ENCODE results near the gene MAP2K3.

DNA sequence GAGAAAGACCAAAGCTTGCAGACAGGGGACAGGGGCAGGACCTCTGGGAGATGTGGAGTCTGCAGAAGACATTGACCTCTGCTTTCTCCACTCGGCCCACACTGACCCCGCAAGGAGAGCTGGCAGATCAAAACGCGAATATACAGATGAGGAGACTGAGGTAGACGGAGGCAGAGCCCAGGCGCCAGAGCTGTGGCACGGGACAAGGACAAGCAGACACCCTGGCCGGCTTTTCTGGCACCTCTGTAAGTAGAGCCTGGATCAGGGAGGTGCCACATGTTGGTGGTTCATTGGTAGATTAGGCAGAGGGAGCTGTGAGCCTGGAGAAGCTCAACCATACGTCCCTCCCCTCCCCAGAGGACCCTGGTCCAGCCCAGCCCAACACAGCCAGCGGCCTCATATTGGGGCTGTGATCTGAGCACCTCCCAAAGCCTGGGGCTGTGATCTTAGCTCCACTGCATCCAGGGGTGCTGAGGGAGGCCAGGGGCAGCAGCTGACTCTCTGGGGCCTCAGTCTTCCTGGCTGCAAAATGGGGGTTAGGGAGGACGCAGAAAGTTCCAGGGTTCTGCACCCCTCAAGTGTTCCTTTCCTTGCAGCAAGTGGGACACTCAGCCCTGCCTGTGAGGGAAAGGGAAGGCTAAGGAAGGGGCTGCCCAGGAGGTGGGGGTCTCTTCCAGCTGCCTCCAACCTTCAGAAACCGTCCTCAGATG lies 35.3 kb upstream of the MAP2K3 start:
- no peak for TF ChIP-seq EP300 (IDR thresholded peaks at IDR 0.05; ENCODE audit: borderline replicate concordance in 1 of 2, control insufficient read depth in 1 of 2, low read depth in 2 of 2, low read length in 2 of 2)
- TF ChIP-seq, protein P1, sequence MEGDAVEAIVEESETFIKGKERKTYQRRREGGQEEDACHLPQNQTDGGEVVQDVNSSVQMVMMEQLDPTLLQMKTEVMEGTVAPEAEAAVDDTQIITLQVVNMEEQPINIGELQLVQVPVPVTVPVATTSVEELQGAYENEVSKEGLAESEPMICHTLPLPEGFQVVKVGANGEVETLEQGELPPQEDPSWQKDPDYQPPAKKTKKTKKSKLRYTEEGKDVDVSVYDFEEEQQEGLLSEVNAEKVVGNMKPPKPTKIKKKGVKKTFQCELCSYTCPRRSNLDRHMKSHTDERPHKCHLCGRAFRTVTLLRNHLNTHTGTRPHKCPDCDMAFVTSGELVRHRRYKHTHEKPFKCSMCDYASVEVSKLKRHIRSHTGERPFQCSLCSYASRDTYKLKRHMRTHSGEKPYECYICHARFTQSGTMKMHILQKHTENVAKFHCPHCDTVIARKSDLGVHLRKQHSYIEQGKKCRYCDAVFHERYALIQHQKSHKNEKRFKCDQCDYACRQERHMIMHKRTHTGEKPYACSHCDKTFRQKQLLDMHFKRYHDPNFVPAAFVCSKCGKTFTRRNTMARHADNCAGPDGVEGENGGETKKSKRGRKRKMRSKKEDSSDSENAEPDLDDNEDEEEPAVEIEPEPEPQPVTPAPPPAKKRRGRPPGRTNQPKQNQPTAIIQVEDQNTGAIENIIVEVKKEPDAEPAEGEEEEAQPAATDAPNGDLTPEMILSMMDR (IDR thresholded peaks at IDR 0.05 in 2 of 3, conservative IDR thresholded peaks at IDR 0.05 in 1 of 3; ENCODE audit: control insufficient read depth in 2 of 3, extremely low read depth in 1 of 3, insufficient read depth in 1 of 3, low read depth in 3 of 3, low read length in 3 of 3) = no peak
- TF ChIP-seq NFYA (IDR thresholded peaks at IDR 0.05; ENCODE audit: borderline replicate concordance, low read depth, low read length) = no peak
- no peak for TF ChIP-seq EZH2 (IDR thresholded peaks at IDR 0.05; ENCODE audit: borderline replicate concordance, control insufficient read depth, low read depth, low read length)
- TF ChIP-seq, protein P2, sequence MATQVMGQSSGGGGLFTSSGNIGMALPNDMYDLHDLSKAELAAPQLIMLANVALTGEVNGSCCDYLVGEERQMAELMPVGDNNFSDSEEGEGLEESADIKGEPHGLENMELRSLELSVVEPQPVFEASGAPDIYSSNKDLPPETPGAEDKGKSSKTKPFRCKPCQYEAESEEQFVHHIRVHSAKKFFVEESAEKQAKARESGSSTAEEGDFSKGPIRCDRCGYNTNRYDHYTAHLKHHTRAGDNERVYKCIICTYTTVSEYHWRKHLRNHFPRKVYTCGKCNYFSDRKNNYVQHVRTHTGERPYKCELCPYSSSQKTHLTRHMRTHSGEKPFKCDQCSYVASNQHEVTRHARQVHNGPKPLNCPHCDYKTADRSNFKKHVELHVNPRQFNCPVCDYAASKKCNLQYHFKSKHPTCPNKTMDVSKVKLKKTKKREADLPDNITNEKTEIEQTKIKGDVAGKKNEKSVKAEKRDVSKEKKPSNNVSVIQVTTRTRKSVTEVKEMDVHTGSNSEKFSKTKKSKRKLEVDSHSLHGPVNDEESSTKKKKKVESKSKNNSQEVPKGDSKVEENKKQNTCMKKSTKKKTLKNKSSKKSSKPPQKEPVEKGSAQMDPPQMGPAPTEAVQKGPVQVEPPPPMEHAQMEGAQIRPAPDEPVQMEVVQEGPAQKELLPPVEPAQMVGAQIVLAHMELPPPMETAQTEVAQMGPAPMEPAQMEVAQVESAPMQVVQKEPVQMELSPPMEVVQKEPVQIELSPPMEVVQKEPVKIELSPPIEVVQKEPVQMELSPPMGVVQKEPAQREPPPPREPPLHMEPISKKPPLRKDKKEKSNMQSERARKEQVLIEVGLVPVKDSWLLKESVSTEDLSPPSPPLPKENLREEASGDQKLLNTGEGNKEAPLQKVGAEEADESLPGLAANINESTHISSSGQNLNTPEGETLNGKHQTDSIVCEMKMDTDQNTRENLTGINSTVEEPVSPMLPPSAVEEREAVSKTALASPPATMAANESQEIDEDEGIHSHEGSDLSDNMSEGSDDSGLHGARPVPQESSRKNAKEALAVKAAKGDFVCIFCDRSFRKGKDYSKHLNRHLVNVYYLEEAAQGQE (IDR thresholded peaks at IDR 0.05; ENCODE audit: low read depth, low read length) = no peak
- TF ChIP-seq POLR2A (IDR thresholded peaks at IDR 0.05; ENCODE audit: low read depth, low read length) = no peak
